CD4-positive, CD25-positive, alpha-beta regulatory T cell (primary cell): ENCODE results near the gene ISG15. TPM values are rescaled to one million over a fixed set of nuclear protein-coding genes. Genes with fewer than 3 reads are reported as not detected.

ENCODE experiments used
- ATAC-seq, 2 donors: fragments of 150-1000 bp; cut with Tn5 transposase; one replicate each; pipeline ENCODE4 v1.10.0; 2021; ENCODE audit warnings: low read depth in 2 of 2, moderate number of reproducible peaks in 2 of 2, moderate library complexity in 1 of 2
- DNase-seq, 3 donors: peaks; one replicate each; pipeline versions ENCODE4 v3.0.0 to v3.0.0-alpha.2; 2012 to 2022; ENCODE audit warnings: mixed read lengths in 1 of 3
- H3K27ac ChIP-seq: one replicate; pipeline ENCODE4 v1.7.0; 2013; ENCODE audit warnings: mild to moderate bottlenecking, low read length; ENCODE audit not compliant: insufficient read depth, poor library complexity, severe bottlenecking
- H3K27me3 ChIP-seq: one replicate; pipeline ENCODE4 v1.7.0; 2013; ENCODE audit warnings: low read length; ENCODE audit not compliant: control insufficient read depth, insufficient read depth
- H3K36me3 ChIP-seq: one replicate; pipeline ENCODE4 v1.7.0; 2013; ENCODE audit warnings: mild to moderate bottlenecking, low read length, moderate library complexity; ENCODE audit not compliant: control insufficient read depth, insufficient read depth
- H3K4me1 ChIP-seq: 2 replicates; pipeline ENCODE4 v1.7.0; 2013; ENCODE audit warnings: mild to moderate bottlenecking, low read length; ENCODE audit not compliant: insufficient read depth, control insufficient read depth, poor library complexity, severe bottlenecking
- H3K4me3 ChIP-seq: one replicate; pipeline ENCODE4 v1.7.0; 2013; ENCODE audit warnings: low read depth, mild to moderate bottlenecking, low read length, moderate library complexity
- H3K9me3 ChIP-seq, 2 experiments: 1 replicate in 1 of 2; 2 replicates in 1 of 2; pipeline ENCODE4 v1.7.0; 2013; ENCODE audit warnings: low read length in 2 of 2, mild to moderate bottlenecking in 1 of 2, moderate library complexity in 1 of 2; ENCODE audit not compliant: control insufficient read depth in 2 of 2
- H3K27ac Mint-ChIP-seq, 3 donors: one replicate each; pipeline ENCODE4 v1.8.0; 2020 to 2022; ENCODE audit warnings: mild to moderate bottlenecking in 3 of 3, mixed read lengths in 3 of 3, moderate library complexity in 2 of 3
- H3K27me3 Mint-ChIP-seq: one replicate; pipeline ENCODE4 v1.8.0; 2022; ENCODE audit warnings: mild to moderate bottlenecking, mixed read lengths
- H3K36me3 Mint-ChIP-seq: one replicate; pipeline ENCODE4 v1.8.0; 2020; ENCODE audit warnings: mixed read lengths
- H3K4me1 Mint-ChIP-seq, 4 donors: one replicate each; pipeline ENCODE4 v1.8.0; 2020 to 2022; ENCODE audit warnings: mixed read lengths in 4 of 4, mild to moderate bottlenecking in 1 of 4
- H3K4me3 Mint-ChIP-seq, 4 donors: one replicate each; pipeline ENCODE4 v1.8.0; 2020 to 2022; ENCODE audit warnings: mild to moderate bottlenecking in 4 of 4, mixed read lengths in 4 of 4, moderate library complexity in 3 of 4
- H3K9me3 Mint-ChIP-seq, 7 donors: one replicate each; pipeline ENCODE4 v1.8.0; 2020 to 2022; ENCODE audit warnings: mixed read lengths in 7 of 7, mild to moderate bottlenecking in 3 of 7, moderate library complexity in 2 of 7
- polyA plus RNA-seq, 4 donors: library from polyadenylated mRNA; unstranded; fragments of 300-500 nt; fragmentation: Illumina TruSeq; gene quantifications; one replicate each; pipeline ENCODE4 v1.2.3, GENCODE V29; 2021
- total RNA-seq: library from RNA; stranded (reverse); gene quantifications from one replicate; pipeline ENCODE4 v1.2.3, GENCODE V29; 2022

The ISG15 gene
- total and polyA plus RNA-seq, 5 donors from 2014 or later = 76.7 to 489 (median 252) TPM

DNA sequence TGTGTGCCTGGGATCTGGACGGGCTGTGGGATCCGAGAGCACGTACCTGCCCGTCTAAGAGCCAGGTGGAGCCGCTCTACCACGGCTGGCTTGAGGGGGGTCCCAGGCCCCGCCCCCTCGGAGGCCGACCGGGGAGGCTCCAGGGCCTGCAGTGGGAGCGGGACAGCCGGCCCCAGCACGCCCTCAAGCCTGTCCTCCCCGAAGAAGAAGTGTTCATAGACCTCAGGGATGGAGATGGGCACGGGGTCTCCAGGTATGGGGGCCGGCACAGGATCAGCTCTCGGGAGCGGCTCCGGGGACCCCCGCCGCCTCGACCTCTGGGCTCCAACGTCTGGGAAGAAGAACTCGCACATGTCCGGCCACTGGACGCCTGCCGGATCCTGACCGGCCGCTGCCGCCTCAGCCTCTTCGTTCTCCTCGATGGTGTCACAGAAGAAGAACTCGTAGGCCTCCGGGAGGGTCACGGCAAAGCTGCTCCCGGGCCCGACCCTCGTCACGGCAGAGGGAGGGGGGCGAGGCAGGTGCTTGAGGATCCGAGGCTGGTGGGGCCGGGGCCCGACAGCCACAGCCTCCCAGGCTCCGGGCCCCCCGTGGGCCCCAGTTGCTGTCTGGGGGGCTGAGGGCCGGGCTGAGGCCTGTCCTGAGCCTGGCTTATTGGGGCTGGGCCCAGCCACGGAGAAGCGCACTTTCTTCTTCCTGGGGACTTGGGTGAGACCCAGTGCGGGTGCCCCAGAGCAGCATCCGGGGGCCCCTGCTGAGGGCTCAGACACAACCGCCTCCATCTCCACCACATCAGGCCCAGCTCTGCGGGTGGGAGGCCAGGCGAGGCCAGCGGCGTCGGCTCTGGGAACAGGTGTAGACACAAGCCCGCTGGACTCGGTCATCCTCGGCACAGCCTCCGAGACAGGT, 34.2 kb upstream of the ISG15 start:
- Mint-ChIP-seq H3K36me3 (no peaks in the 10 kb centered on the region), H3K9me3 (peaks cover 0 to 7% (median 0%) of the 10 kb centered on the region in 7 donors), H3K27me3 (peaks cover 15% of the 10 kb centered on the region), H3K4me1 (peaks cover 0 to 9% (median 0%) of the 10 kb centered on the region in 4 donors), H3K4me3 (no peak overlapping the region), H3K27ac (no peak overlapping the region)
- peaks cover 10% of the 10 kb centered on the region for H3K4me1 ChIP-seq
- no peaks in the 10 kb centered on the region for H3K36me3 ChIP-seq
- DNase-seq (no peak), ATAC-seq (no peak)
- H3K9me3 ChIP-seq = no peaks in the 10 kb centered on the region
- H3K4me3 ChIP-seq = no peak overlapping the region
- H3K27ac ChIP-seq = no peak overlapping the region
- no peaks in the 10 kb centered on the region for H3K27me3 ChIP-seq

DNA sequence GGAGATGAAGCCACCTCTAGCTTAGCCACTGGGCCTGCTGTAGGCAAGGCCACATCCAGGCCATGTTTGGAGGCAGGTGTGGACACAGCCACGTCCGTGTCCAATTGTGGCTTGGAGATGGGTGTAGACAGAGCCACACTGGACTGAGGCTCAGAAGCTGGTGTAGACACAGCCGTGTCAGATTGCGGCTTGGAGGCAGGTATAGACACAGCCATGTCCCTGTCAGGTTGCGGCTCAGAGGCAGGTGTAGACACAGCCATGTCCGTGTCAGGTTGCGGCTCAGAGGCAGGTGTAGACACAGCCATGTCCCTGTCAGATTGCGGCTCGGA, 33.6 kb upstream of the ISG15 start:
- no peak overlapping the region for H3K27ac Mint-ChIP-seq
- Histone ChIP-seq H3K27me3 (no peaks in the 10 kb centered on the region), H3K9me3 (no peaks in the 10 kb centered on the region), H3K27ac (no peak overlapping the region), H3K4me3 (no peak overlapping the region), H3K4me1 (peaks cover 12% of the 10 kb centered on the region), H3K36me3 (no peaks in the 10 kb centered on the region)
- DNase-seq (no peak), ATAC-seq (no peak)
- peaks cover 15% of the 10 kb centered on the region for H3K27me3 Mint-ChIP-seq
- H3K4me3 Mint-ChIP-seq = no peak overlapping the region
- H3K4me1 Mint-ChIP-seq = peaks cover 0 to 9% (median 0%) of the 10 kb centered on the region in 4 donors
- peaks cover 0 to 7% (median 0%) of the 10 kb centered on the region in 7 donors for H3K9me3 Mint-ChIP-seq
- no peaks in the 10 kb centered on the region for H3K36me3 Mint-ChIP-seq

DNA sequence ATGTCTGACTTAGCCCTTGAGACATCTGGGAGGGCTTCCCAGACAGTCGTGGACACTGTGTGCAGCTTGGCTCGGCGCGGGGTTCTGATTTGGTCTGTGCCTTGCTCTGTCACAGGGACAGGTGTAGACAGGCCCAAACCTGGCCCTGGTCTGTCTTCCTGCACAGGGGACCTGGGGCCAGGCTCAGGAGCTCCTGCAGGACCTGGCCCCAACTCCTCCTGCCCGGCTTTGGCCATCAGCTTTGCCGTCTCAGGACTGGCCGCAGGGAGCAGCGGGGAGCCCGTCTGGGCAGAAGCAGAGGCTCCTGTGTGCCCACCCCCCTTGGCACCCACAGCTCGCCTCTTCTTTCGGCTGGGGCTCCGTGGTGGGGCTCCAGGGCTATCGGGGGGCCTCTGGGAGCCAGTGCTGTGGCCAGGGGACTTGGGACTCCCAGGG, 33.1 kb upstream of the ISG15 start:
- H3K27ac Mint-ChIP-seq = no peak overlapping the region
- Histone ChIP-seq H3K27me3 (peaks cover 1% of the 10 kb centered on the region), H3K27ac (no peak overlapping the region), H3K4me3 (no peak overlapping the region), H3K36me3 (no peaks in the 10 kb centered on the region), H3K9me3 (no peaks in the 10 kb centered on the region), H3K4me1 (peaks cover 12% of the 10 kb centered on the region)
- peaks cover 0 to 7% (median 0%) of the 10 kb centered on the region in 7 donors for H3K9me3 Mint-ChIP-seq
- peaks cover 0 to 9% (median 0%) of the 10 kb centered on the region in 4 donors for H3K4me1 Mint-ChIP-seq
- H3K4me3 Mint-ChIP-seq = no peak overlapping the region
- H3K36me3 Mint-ChIP-seq = no peaks in the 10 kb centered on the region
- ATAC-seq (no peak), DNase-seq (no peak)
- H3K27me3 Mint-ChIP-seq = peaks cover 20% of the 10 kb centered on the region

DNA sequence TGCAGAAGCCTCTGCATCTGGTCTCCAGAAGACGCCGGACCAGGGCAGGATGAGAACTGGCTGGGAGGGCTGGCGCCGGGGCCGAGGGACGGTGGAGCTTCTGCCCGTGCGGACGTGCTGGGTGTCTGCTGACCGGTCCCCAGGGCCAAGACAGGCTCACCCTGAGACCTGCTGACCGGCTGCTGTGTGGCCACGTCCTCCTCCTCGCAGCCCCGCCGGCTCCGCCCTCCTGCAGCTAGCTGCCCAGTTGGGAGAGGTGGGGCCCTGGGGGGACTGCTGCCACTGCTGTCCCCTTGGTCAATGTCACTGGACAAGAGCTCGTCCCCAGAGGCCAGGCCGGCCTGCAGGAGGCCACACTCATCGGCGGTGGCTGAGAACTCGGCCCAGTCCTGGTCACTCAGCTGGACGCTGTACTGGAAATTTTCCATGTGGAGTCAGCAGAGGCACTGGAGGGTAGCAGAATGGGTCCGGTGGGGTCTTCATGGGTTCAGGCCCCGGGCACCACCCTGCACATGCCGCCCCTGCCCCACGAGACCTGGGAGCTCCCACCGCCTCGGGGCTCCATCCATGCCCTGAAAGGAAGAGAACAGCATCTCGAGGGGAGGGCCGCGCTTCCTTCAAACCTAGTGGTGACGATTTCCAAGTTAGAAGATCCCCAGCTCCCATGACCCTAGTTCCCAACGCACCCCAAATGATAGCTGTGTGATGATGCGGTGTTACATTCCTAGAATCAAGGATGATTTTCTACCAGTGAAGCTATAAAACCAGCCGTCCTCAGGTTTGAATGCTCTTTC, 32.5 kb upstream of the ISG15 start:
- Mint-ChIP-seq H3K36me3 (no peaks in the 10 kb centered on the region), H3K4me3 (no peak overlapping the region), H3K9me3 (peaks cover 0 to 7% (median 0%) of the 10 kb centered on the region in 7 donors), H3K27me3 (peaks cover 21% of the 10 kb centered on the region), H3K4me1 (peaks cover 0 to 6% (median 0%) of the 10 kb centered on the region in 4 donors), H3K27ac (no peak overlapping the region)
- H3K4me1 ChIP-seq = peaks cover 10% of the 10 kb centered on the region
- peaks cover 3% of the 10 kb centered on the region for H3K27me3 ChIP-seq
- no peak overlapping the region for H3K4me3 ChIP-seq
- ATAC-seq (no peak), DNase-seq (no peak)
- no peaks in the 10 kb centered on the region for H3K36me3 ChIP-seq
- H3K27ac ChIP-seq = no peak overlapping the region
- no peaks in the 10 kb centered on the region for H3K9me3 ChIP-seq

DNA sequence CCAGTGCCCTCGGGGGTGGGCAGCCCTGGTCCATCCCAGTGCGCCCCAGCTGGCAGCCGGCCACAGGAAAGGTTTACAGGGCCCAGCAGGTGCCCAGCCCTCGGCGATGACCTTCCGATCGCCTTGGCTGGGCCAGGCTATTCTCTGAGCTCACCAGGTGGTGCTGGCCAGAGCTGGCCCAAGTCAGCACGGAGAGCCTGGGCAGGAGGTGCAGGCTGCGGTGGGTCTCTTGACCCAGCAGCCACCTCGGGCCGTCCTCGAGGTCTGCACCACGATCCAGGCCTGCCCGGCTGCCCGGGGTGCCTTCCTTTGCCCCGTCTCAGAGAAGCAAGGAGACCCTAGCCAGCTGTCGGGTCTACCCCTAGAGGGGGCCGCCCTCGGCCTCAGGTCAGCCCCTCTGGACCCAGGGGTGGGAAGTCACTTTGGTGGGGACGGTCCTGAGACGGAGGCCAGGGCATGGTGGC, 31.8 kb upstream of the ISG15 start:
- no peak for DNase-seq
- Histone ChIP-seq H3K36me3 (no peaks in the 10 kb centered on the region), H3K9me3 (no peaks in the 10 kb centered on the region), H3K27ac (no peak overlapping the region), H3K4me1 (peaks cover 4% of the 10 kb centered on the region), H3K27me3 (peaks cover 3% of the 10 kb centered on the region), H3K4me3 (no peak overlapping the region)
- no peaks in the 10 kb centered on the region for H3K36me3 Mint-ChIP-seq
- peaks cover 23% of the 10 kb centered on the region for H3K27me3 Mint-ChIP-seq
- peaks cover 0 to 4% (median 0%) of the 10 kb centered on the region in 4 donors for H3K4me1 Mint-ChIP-seq
- ATAC-seq = no peak
- no peak overlapping the region for H3K4me3 Mint-ChIP-seq
- H3K27ac Mint-ChIP-seq = no peak overlapping the region
- H3K9me3 Mint-ChIP-seq = peaks cover 0 to 7% (median 0%) of the 10 kb centered on the region in 7 donors

DNA sequence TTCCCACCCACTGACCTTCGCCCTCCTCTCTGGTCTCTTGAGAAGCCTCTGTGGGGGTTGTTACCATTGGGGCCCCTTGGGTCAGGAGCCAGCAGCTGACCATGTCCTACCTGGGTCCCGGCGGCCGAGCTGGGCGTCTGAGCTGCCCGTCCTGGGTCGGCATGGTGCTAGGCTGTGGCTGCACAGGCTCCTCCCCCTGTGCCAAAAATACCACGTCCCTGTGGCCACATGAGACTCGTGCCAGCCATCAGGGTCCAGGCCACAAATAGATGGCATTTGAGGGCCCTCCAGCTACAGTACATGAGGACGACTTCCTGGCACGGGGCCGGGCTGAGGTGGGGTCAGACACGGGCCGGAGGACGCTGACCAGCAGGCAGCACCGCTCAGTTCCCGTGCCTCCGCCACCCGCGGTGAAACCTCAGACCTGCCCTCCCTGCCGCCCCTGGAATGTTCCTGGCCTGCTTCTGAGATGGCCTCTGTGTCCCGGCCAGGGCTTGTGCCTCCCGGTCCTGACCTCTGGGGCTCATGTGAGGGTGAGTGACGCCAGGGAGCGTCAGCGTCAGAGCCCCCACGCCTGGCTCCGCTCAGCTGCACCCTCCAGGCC, 31.2 kb upstream of the ISG15 start, which contains the start of gene PERM1:
Gene PERM1, minus strand, starts transcription at position 139 of the 604 bp plus-strand sequence. CDS start 1,064 bp downstream, outside the sequence.
- H3K4me1 ChIP-seq = peaks cover 4% of the 10 kb centered on the region
- Mint-ChIP-seq H3K27me3 (peaks cover 25% of the 10 kb centered on the region), H3K27ac (no peak within 1 kb of the TSS), H3K4me3 (no peak within 1 kb of the TSS), H3K4me1 (peaks cover 0 to 4% (median 0%) of the 10 kb centered on the region in 4 donors), H3K36me3 (no peaks in the 10 kb centered on the region), H3K9me3 (peaks cover 0 to 7% (median 0%) of the 10 kb centered on the region in 7 donors)
- no peak within 1 kb of the TSS for H3K27ac ChIP-seq
- H3K9me3 ChIP-seq = no peaks in the 10 kb centered on the region
- H3K36me3 ChIP-seq = no peaks in the 10 kb centered on the region
- DNase-seq (no peak), ATAC-seq (no peak)
- peaks cover 3% of the 10 kb centered on the region for H3K27me3 ChIP-seq
- H3K4me3 ChIP-seq = no peak within 1 kb of the TSS

DNA sequence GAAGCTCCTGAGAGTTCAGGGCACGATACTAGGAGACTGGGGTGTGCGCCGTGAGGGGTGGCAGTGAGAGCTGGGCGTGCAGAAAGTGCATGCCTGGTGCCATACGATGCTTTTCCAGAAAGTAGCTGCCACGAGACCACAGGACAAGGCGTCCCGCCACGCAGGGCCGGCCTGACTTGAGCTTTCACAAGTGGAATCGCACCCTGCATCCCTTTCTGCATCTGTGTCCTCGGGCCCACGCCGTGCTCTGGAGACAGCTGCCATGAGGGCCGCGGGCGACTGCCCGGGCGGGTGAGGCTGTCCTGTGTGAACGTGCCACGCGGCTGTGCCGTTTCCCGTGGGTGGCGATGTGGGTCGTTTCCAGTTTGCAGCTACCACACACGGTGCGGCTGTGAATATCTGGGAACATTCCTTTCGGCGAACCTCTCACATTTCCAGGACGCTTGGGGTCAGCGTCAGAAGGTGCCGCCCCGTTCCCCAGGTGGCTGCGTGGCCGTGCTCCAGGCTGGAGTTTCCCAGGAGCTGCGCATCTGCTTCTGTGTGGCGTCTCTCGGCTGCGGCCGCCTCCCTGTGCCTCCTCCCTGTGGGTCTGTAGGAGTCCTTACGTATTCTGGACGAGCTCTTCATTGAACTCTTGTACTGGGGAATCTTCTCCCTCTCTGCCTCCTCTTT, 30.4 kb upstream of the ISG15 start:
- Mint-ChIP-seq H3K9me3 (peaks cover 0 to 7% (median 0%) of the 10 kb centered on the region in 7 donors), H3K27ac (no peak overlapping the region), H3K4me3 (no peak overlapping the region), H3K36me3 (no peaks in the 10 kb centered on the region), H3K27me3 (peaks cover 32% of the 10 kb centered on the region), H3K4me1 (peaks cover 0 to 4% (median 0%) of the 10 kb centered on the region in 4 donors)
- no peaks in the 10 kb centered on the region for H3K36me3 ChIP-seq
- no peak for ATAC-seq
- DNase-seq = no peak
- peaks cover 3% of the 10 kb centered on the region for H3K27me3 ChIP-seq
- no peak overlapping the region for H3K27ac ChIP-seq
- no peak overlapping the region for H3K4me3 ChIP-seq
- no peaks in the 10 kb centered on the region for H3K9me3 ChIP-seq
- peaks cover 4% of the 10 kb centered on the region for H3K4me1 ChIP-seq
